Stomach (tissue), 9 donors: ENCODE data around the gene ACOT2. TPM values are rescaled to one million over a fixed set of nuclear protein-coding genes. Genes with fewer than 3 reads are reported as not detected.
A peak's percentile ranks its signal among the peaks of the same experiment; 100 is the strongest.

Source experiments
- DNase-seq, 2 donors: peaks; one replicate each; pipeline versions ENCODE4 v3.0.0 to v3.0.0-alpha.2; 2013 to 2019
- H3K27ac ChIP-seq, 5 donors: fragments of 200-600 bp in 4 of 5; sonication (generic) in 4 of 5; one replicate each; pipeline ENCODE4 v1.5.1; 2013 to 2019; ENCODE audit warnings: mild to moderate bottlenecking in 1 of 5, moderate library complexity in 1 of 5
- H3K27me3 ChIP-seq, 3 donors: fragments of 200-600 bp; sonication (generic); one replicate each; pipeline ENCODE4 v1.5.1; 2017 to 2019; ENCODE audit warnings: mixed run types in 1 of 3
- H3K36me3 ChIP-seq, 4 donors: fragments of 200-600 bp; sonication (generic); 1 replicate in 3 of 4; 2 replicates in 1 of 4; pipeline ENCODE4 v1.5.1; 2016 to 2019
- H3K4me1 ChIP-seq, 4 donors: fragments of 200-600 bp; sonication (generic); one replicate each; pipeline ENCODE4 v1.5.1; 2016 to 2019
- H3K4me3 ChIP-seq, 4 donors: fragments of 200-600 bp; sonication (generic) in 3 of 4; one replicate each; pipeline ENCODE4 v1.5.1; 2016 to 2019; ENCODE audit warnings: mild to moderate bottlenecking in 1 of 4
- H3K9me3 ChIP-seq, 4 donors: fragments of 200-600 bp; sonication (generic); one replicate each; pipeline ENCODE4 v1.5.1; 2016 to 2019
- CTCF ChIP-seq, 7 experiments: fragments of 450-650 bp in 4 of 7; fragments of 200-600 bp in 3 of 7; sonication (generic) in 3 of 7; IDR thresholded peaks; one replicate each; pipeline ENCODE4 v1.5.1; 2016 to 2019; ENCODE audit warnings: antibody characterized with exemption in 7 of 7, control low read depth in 2 of 7, mild to moderate bottlenecking in 1 of 7
- EP300 ChIP-seq: sonication (generic); formaldehyde crosslinking; IDR thresholded peaks from one replicate; pipeline ENCODE4 v1.6.1; 2017; ENCODE audit warnings: antibody characterized with exemption
- POLR2A ChIP-seq, 4 donors: fragments of 450-650 bp; IDR thresholded peaks; one replicate each; pipeline ENCODE4 v1.6.1; 2016; ENCODE audit warnings: antibody characterized with exemption in 4 of 4, control low read depth in 2 of 4, mild to moderate bottlenecking in 1 of 4, moderate library complexity in 1 of 4
- POLR2AphosphoS5 ChIP-seq, 3 donors: sonication (generic); formaldehyde crosslinking; IDR thresholded peaks; one replicate each; pipeline ENCODE4 v1.6.1; 2016; ENCODE audit warnings: antibody characterized with exemption in 3 of 3
- WGBS, 5 donors: extraction: QIAGEN DNeasy Blood & Tissue Kit in 3 of 5; methylation state at CpG; one replicate each; pipeline versions ENCODE4 v1.1.5 to v1.1.7; 2013 to 2018; 5-methylcytosine and 5-hydroxymethylcytosine counted together
- intact Hi-C: fragments of 100-400 bp; cut with DNase I; formaldehyde crosslinking; loops from one replicate; pipeline ENCODE4 v1.15.1; 2023; ENCODE audit warnings: low total_unique reads
- polyA plus RNA-seq, 3 donors: library from polyadenylated mRNA; stranded (reverse); fragments of 200-250 nt; gene quantifications; one replicate each; pipeline ENCODE4 v1.2.3, GENCODE V29; 2013
- total RNA-seq, 5 donors: library from RNA; depleted of rRNA; stranded (reverse); fragments of >200 nt; gene quantifications; one replicate each; pipeline versions ENCODE4 v1.1.0 to v1.2.3, GENCODE V29; 2014 to 2016
- donor health status: healthy with polysubstance abuse.
- donor health status: Bipolar disorder and iron deficiency.
- donor health status: healthy.

The ACOT2 gene
- total and polyA plus RNA-seq, 8 donors = 7.5 to 247 (median 35.5) TPM

DNA sequence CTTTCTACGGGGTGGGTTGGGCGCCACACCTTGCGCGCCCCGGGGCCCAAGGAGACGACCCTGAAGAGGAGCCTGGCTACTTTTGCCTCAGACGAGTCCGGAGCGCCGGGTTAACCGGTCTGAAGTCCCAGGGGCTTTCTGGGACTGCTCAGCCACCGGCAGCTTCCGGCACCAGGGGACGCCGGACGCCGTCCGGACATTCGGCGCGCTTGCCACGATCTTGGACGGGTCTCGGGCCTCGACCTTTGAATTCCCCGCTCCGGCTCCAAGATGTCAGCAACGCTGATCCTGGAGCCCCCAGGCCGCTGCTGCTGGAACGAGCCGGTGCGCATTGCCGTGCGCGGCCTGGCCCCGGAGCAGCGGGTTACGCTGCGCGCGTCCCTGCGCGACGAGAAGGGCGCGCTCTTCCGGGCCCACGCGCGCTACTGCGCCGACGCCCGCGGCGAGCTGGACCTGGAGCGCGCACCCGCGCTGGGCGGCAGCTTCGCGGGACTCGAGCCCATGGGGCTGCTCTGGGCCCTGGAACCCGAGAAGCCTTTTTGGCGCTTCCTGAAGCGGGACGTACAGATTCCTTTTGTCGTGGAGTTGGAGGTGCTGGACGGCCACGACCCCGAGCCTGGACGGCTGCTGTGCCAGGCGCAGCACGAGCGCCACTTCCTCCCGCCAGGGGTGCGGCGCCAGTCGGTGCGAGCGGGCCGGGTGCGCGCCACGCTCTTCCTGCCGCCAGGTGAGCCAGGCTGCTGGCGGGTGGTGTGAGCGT is 22.9 kb downstream of the ACOT2 start, which contains the start of gene ACOT4:
TSS of gene ACOT4 (plus strand) at position 184 of the 760 bp plus-strand sequence. CDS start at position 271, 87 bp downstream.
- peak within 1 kb of the TSS; percentile 63 to 83 (median 65) for H3K4me3 ChIP-seq
- peaks cover 0 to 13% (median 12%) of the 10 kb centered on the region in 4 donors for H3K4me1 ChIP-seq
- H3K27ac ChIP-seq = peak within 1 kb of the TSS; percentile 52 to 70 (median 63)
- TF ChIP-seq POLR2AphosphoS5 (IDR thresholded peaks at IDR 0.05) = peak in 1 of 3 donors; percentile 26
- TF ChIP-seq EP300 = no peak
- TF ChIP-seq POLR2A (IDR thresholded peaks at IDR 0.05) = no peak
- TF ChIP-seq CTCF (IDR thresholded peaks at IDR 0.05) = peak in 3 of 7 experiments; percentile 12 to 19 (median 18)
- 1 to 10% (median 1%) methylated on average over 13 to 89 of the region's 89 CpGs for WGBS, 5 donors
- no peaks in the 10 kb centered on the region for H3K36me3 ChIP-seq
- no peaks in the 10 kb centered on the region for H3K27me3 ChIP-seq
- peak; percentile 55 to 81 for DNase-seq
- intact Hi-C loops = no loop called here
- H3K9me3 ChIP-seq = no peaks in the 10 kb centered on the region

GRCh38 chr14:73594491-73594890 is 25.5 kb downstream of the ACOT2 start:
- Histone ChIP-seq H3K4me1 (peaks cover 0 to 13% (median 12%) of the 10 kb centered on the region in 4 donors), H3K4me3 (no peak overlapping the region), H3K36me3 (no peaks in the 10 kb centered on the region), H3K27ac (no peak overlapping the region), H3K9me3 (no peaks in the 10 kb centered on the region), H3K27me3 (no peaks in the 10 kb centered on the region)
- intact Hi-C loops = no loop called here
- DNase-seq = no peak
- 87 to 98% (median 94%) methylated on average over 9 of the region's 9 CpGs for WGBS, 5 donors
- TF ChIP-seq POLR2AphosphoS5 (IDR thresholded peaks at IDR 0.05) = no peak

- peak in 1 of 2 donors; percentile 7 for DNase-seq
- Histone ChIP-seq H3K4me1 (no peaks in the 10 kb centered on the region), H3K27me3 (no peaks in the 10 kb centered on the region), H3K9me3 (no peaks in the 10 kb centered on the region), H3K27ac (no peak overlapping the region), H3K4me3 (no peak overlapping the region), H3K36me3 (no peaks in the 10 kb centered on the region)
- intact Hi-C loops = no loop called here
- TF ChIP-seq EP300 = no peak
These were observed 30.5 kb downstream of the ACOT2 start for GRCh38 chr14:73599499-73599898.

DNA sequence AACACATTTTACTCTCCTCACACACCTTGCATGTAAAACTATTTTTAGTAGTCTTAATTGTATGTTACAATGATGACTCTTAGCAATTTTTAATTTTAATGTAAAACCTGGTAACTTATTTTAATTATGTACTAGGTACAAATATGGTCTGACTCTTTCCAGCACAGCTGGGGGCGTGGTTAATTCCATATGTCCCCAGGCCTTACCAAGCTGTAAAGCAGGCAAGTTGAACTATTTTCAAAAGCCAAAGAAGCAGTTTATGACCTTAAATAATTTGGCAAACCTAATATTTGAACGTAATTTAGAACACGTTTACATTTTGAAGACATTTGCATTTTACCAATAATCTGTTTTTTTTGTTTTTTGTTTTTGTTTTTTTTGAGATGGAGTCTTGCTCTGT is 34.0 kb downstream of the ACOT2 start:
- H3K4me3 ChIP-seq = no peak overlapping the region
- DNase-seq = no peak
- TF ChIP-seq POLR2AphosphoS5 (IDR thresholded peaks at IDR 0.05) (no peak), CTCF (IDR thresholded peaks at IDR 0.05) (no peak), POLR2A (IDR thresholded peaks at IDR 0.05) (no peak), EP300 (no peak)
- no peaks in the 10 kb centered on the region for H3K36me3 ChIP-seq
- H3K9me3 ChIP-seq = no peaks in the 10 kb centered on the region
- H3K27me3 ChIP-seq = no peaks in the 10 kb centered on the region
- 72 to 86% (median 81%) methylated on average over 3 of the region's 3 CpGs for WGBS, 5 donors
- intact Hi-C loops = no loop called here
- H3K4me1 ChIP-seq = no peaks in the 10 kb centered on the region
- no peak overlapping the region for H3K27ac ChIP-seq

GRCh38 chr14:73606271-73606670 is 37.3 kb downstream of the ACOT2 start:
- no peaks in the 10 kb centered on the region for H3K36me3 ChIP-seq
- no peaks in the 10 kb centered on the region for H3K4me1 ChIP-seq
- H3K4me3 ChIP-seq = no peak overlapping the region
- intact Hi-C loops = no loop called here
- H3K27ac ChIP-seq = no peak overlapping the region
- no peaks in the 10 kb centered on the region for H3K9me3 ChIP-seq
- no peak for DNase-seq
- 72 to 92% (median 87%) methylated on average over 3 of the region's 3 CpGs for WGBS, 5 donors
- no peaks in the 10 kb centered on the region for H3K27me3 ChIP-seq
- TF ChIP-seq CTCF (IDR thresholded peaks at IDR 0.05) (no peak), POLR2A (IDR thresholded peaks at IDR 0.05) (no peak), POLR2AphosphoS5 (IDR thresholded peaks at IDR 0.05) (no peak), EP300 (no peak)
